Uterus (tissue), 2 donors: ENCODE measurements around the gene KLB.

Experiments used
- CTCF ChIP-seq, 4 experiments: fragments of 200-600 bp in 2 of 4; fragments of 450-650 bp in 2 of 4; sonication (generic) in 2 of 4; IDR thresholded peaks; one replicate each; pipeline ENCODE4 v1.5.1; 2016 to 2019; ENCODE audit warnings: antibody characterized with exemption in 4 of 4, mild to moderate bottlenecking in 2 of 4, moderate library complexity in 1 of 4
- POLR2A ChIP-seq, 2 donors: fragments of 450-650 bp; IDR thresholded peaks; one replicate each; pipeline ENCODE4 v1.6.1; 2016; ENCODE audit warnings: antibody characterized with exemption in 2 of 2, mild to moderate bottlenecking in 1 of 2, moderate library complexity in 1 of 2

GRCh38 chr4:39498727-39499020, 91.9 kb downstream of the KLB start:
- TF ChIP-seq CTCF (IDR thresholded peaks at IDR 0.05) (no peak), POLR2A (IDR thresholded peaks at IDR 0.05) (no peak)
